Osteoblast (primary cell): Measurements from ENCODE around the gene TSPAN3. TPM values are rescaled to one million over a fixed set of nuclear protein-coding genes. Genes with fewer than 3 reads are reported as not detected.

ENCODE experiments used
- DNase-seq: peaks from one replicate; pipeline ENCODE4 v3.0.0; 2011; ENCODE audit warnings: low spot score, mixed read lengths; ENCODE audit not compliant: insufficient read length; ENCODE audit errors: missing footprints
- H2AFZ ChIP-seq: 2 replicates; pipeline ENCODE4 v1.6.0; 2011; ENCODE audit warnings: mild to moderate bottlenecking, low read length
- H3K27ac ChIP-seq: 2 replicates; pipeline ENCODE4 v1.5.1; 2011; ENCODE audit warnings: mild to moderate bottlenecking, low read depth, low read length, moderate library complexity
- H3K27me3 ChIP-seq: 2 replicates; pipeline ENCODE4 v1.6.0; 2012; ENCODE audit warnings: mild to moderate bottlenecking, control low read depth, inconsistent platforms, low read length, moderate library complexity; ENCODE audit not compliant: insufficient read depth
- H3K36me3 ChIP-seq: 2 replicates; pipeline ENCODE4 v1.5.1; 2011; ENCODE audit warnings: mild to moderate bottlenecking, low read length, control low read depth, moderate library complexity; ENCODE audit not compliant: insufficient read depth
- H3K4me1 ChIP-seq: 2 replicates; pipeline ENCODE4 v1.5.1; 2011; ENCODE audit warnings: mild to moderate bottlenecking, low read length, control low read depth, moderate library complexity; ENCODE audit not compliant: insufficient read depth
- H3K4me2 ChIP-seq: 2 replicates; pipeline ENCODE4 v1.6.0; 2011; ENCODE audit warnings: mild to moderate bottlenecking, low read length; ENCODE audit not compliant: insufficient read depth
- H3K4me3 ChIP-seq: fragments of 200-600 bp; sonication (generic); 3 replicates; pipeline ENCODE4 v1.5.1; 2012; ENCODE audit warnings: mild to moderate bottlenecking, low read length, inconsistent platforms; ENCODE audit not compliant: insufficient read depth
- H3K79me2 ChIP-seq: 2 replicates; pipeline ENCODE4 v1.6.0; 2012; ENCODE audit warnings: mild to moderate bottlenecking, low read length, control low read depth, inconsistent platforms; ENCODE audit not compliant: insufficient read depth
- H3K9me3 ChIP-seq: 2 replicates; pipeline ENCODE4 v1.5.1; 2011; ENCODE audit warnings: low read depth, low read length, control low read depth
- H4K20me1 ChIP-seq: 2 replicates; pipeline ENCODE4 v1.6.0; 2012; ENCODE audit warnings: mild to moderate bottlenecking, low read length, control low read depth; ENCODE audit not compliant: insufficient read depth
- total RNA-seq: library from RNA; depleted of rRNA; stranded (reverse); fragments of >200 nt; gene quantifications from 2 replicates; pipeline ENCODE4 v1.2.3, GENCODE V29; 2012
- TF ChIP-seq, protein P1 (sequence below): IDR thresholded peaks from 2 replicates; pipeline ENCODE4 v1.5.1; 2011; ENCODE audit warnings: mild to moderate bottlenecking, low read depth, low read length, moderate library complexity; ENCODE audit errors: extremely low read depth

The TSPAN3 gene
- total RNA-seq, 1 donor, result 235 TPM

GRCh38 chr15:77094397-77095030 lies 23.6 kb upstream of the TSPAN3 start:
- Histone ChIP-seq H3K27ac (no peak overlapping the region), H3K4me3 (no peak overlapping the region), H3K36me3 (no peaks in the 10 kb centered on the region), H3K4me1 (no peaks in the 10 kb centered on the region), H3K4me2 (no peak overlapping the region), H3K27me3 (no peaks in the 10 kb centered on the region), H2AFZ (no peak overlapping the region), H3K9me3 (no peaks in the 10 kb centered on the region), H3K79me2 (no peaks in the 10 kb centered on the region), H4K20me1 (no peaks in the 10 kb centered on the region)
- TF ChIP-seq, protein P1, sequence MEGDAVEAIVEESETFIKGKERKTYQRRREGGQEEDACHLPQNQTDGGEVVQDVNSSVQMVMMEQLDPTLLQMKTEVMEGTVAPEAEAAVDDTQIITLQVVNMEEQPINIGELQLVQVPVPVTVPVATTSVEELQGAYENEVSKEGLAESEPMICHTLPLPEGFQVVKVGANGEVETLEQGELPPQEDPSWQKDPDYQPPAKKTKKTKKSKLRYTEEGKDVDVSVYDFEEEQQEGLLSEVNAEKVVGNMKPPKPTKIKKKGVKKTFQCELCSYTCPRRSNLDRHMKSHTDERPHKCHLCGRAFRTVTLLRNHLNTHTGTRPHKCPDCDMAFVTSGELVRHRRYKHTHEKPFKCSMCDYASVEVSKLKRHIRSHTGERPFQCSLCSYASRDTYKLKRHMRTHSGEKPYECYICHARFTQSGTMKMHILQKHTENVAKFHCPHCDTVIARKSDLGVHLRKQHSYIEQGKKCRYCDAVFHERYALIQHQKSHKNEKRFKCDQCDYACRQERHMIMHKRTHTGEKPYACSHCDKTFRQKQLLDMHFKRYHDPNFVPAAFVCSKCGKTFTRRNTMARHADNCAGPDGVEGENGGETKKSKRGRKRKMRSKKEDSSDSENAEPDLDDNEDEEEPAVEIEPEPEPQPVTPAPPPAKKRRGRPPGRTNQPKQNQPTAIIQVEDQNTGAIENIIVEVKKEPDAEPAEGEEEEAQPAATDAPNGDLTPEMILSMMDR, result peak; percentile 38
- no peak for DNase-seq

GRCh38 chr15:77093436-77093835 lies 22.5 kb upstream of the TSPAN3 start:
- DNase-seq, result no peak
- no peaks in the 10 kb centered on the region for H3K27me3 ChIP-seq

GRCh38 chr15:77091097-77091496 lies 20.2 kb upstream of the TSPAN3 start:
- no peaks in the 10 kb centered on the region for H4K20me1 ChIP-seq
- H3K4me1 ChIP-seq, result no peaks in the 10 kb centered on the region
- H3K27ac ChIP-seq, result no peak overlapping the region
- no peaks in the 10 kb centered on the region for H3K27me3 ChIP-seq
- H3K36me3 ChIP-seq, result no peaks in the 10 kb centered on the region
- H3K4me2 ChIP-seq, result no peak overlapping the region
- DNase-seq, result no peak
- TF ChIP-seq, protein P1, result no peak
- H3K4me3 ChIP-seq, result no peak overlapping the region
- H3K9me3 ChIP-seq, result no peaks in the 10 kb centered on the region
- no peak overlapping the region for H2AFZ ChIP-seq
- H3K79me2 ChIP-seq, result no peaks in the 10 kb centered on the region

More at GRCh38 chr15:77093436-77093835, 22.5 kb upstream of the TSPAN3 start:
- H3K36me3 ChIP-seq, result no peaks in the 10 kb centered on the region
- H3K4me2 ChIP-seq, result no peak overlapping the region
- H3K79me2 ChIP-seq, result no peaks in the 10 kb centered on the region
- no peaks in the 10 kb centered on the region for H3K9me3 ChIP-seq
- TF ChIP-seq, protein P1, result no peak
- no peaks in the 10 kb centered on the region for H4K20me1 ChIP-seq
- H3K27ac ChIP-seq, result no peak overlapping the region
- no peak overlapping the region for H2AFZ ChIP-seq
- no peak overlapping the region for H3K4me3 ChIP-seq
- no peaks in the 10 kb centered on the region for H3K4me1 ChIP-seq

DNA sequence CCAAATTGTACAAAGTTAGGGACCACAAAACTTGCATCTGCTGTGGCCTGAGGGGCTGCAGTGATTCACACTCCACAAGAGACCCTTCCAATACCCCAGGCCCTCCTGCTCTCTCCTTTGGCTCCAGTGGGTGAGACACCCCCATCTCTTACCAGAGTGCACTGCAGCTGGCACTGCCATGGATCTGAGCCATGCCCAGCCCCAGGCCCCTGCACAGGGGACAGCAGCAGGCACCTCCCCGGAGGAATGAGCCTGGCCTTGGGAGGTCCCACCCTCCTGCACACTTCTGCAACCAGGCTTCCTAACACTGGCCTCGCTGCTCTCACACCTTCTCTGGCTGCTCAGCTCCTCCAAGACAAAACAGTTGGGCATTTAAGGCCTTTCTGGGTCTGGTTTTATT lies 16.3 kb upstream of the TSPAN3 start:
- Histone ChIP-seq H3K4me1 (peaks cover 23% of the 10 kb centered on the region), H3K79me2 (no peaks in the 10 kb centered on the region), H2AFZ (no peak overlapping the region), H3K27ac (no peak overlapping the region), H3K9me3 (no peaks in the 10 kb centered on the region), H3K4me3 (no peak overlapping the region), H3K27me3 (no peaks in the 10 kb centered on the region), H3K4me2 (no peak overlapping the region), H4K20me1 (no peaks in the 10 kb centered on the region), H3K36me3 (no peaks in the 10 kb centered on the region)
- DNase-seq, result no peak
- TF ChIP-seq, protein P1, result no peak
